ENCODE measurements around the gene LY6G5C.
A peak's percentile ranks its signal among the peaks of the same experiment; 100 is the strongest.

LY6G5C gene

DNA sequence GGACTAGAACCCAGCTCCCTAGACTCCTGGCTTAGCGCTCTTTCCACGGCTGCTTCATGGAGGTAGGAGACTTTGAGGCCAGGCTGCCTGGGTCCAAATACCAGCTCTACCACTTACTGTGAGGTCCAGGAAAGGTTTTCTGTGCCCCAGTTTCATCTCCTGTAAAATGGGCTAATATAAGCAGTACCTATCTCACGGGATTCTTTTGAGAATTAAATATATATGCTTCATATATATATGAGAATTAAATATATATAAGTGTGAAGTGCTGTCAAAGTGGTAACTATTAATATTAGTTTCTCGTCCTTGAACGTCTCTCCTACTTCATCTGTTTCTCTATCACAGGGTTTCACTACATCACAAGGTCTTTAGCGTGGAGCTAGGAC lies 10.2 kb upstream of the LY6G5C start:
- no peak for DNase-seq (ENCODE audit: low read depth in 2 of 2)

DNA sequence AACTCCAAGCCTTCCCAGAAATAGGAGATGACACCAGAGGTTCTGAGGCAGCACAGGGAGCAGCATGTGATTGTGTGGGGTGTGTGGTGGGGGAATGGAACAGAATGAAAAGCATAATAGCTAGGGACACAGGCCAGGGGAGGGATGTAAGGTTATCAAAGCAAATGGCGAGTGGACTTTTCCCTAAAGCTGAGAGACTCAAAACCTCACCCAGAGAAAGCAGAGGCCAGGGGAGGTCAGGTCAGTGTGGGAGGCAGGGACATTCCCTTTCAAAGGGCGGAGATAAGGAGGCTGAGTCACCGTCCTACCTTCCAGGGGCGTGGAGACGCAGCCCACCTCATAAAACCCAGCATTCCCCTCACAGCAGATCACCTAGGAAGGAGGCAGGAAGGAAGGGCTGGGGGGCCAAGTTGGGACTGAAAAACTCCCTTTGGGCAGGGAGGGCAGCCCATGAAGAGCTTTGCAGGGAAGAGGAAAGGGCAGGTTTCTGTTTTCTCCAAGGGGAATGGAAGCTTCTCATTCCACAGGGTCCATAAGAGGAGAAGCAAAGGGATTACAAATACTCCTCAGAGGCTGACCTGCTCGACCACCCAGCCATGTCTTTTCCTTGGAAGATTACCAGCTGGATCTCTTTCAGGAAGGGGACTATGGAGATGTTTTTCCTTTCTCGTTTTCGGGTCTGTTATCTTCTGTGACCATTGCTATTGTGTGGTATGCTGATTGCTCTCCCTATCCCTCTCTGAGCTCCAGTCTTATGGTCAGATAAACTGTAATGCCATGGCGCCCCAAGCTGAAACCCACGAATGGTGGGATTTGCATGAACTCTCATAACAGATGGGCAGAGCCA lies 9.6 kb upstream of the LY6G5C start:
- DNase-seq (ENCODE audit: low read depth in 2 of 2): no peak

DNA sequence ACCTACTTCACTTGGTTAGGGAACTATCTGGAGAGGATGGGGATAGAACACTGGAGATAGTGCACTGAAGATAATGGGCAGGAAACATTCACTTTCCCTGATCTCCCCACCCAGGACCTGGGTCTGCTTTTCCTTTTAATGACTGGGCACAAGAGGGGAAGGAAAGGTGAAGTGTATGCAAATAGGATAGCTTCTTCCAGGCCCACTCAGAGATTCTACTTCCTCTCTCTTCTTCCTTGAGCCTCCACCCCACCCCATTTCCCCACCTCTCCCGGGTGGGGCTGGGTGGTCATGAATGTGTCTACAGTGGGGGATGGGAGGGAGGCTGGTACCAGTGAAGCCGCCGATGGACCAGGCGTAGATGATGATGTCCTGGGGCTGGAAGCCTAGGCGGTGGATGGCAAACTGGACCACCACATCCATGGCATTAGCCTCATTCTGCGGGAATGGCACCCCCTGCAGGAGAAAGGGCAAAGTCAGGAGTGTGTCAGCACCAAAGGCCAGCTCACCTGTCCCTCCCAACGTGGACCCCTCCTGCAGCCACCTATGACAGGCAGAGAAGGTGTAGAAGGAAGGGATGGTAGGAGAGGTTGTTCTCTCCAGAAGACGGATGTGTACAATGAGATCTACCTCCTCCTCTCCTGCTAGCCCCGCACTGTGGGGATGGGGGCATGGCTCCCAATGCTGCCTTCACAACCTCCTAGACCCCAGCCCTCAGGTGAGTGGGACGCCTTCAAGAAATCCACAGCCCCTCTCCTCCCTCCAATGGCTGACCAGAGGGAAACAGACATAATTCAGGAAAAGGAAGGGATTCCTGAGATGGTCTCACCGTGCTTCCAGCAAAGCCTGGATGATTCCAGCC lies 8.6 kb upstream of the LY6G5C start:
- DNase-seq (ENCODE audit: low read depth in 2 of 2): no peak

DNA sequence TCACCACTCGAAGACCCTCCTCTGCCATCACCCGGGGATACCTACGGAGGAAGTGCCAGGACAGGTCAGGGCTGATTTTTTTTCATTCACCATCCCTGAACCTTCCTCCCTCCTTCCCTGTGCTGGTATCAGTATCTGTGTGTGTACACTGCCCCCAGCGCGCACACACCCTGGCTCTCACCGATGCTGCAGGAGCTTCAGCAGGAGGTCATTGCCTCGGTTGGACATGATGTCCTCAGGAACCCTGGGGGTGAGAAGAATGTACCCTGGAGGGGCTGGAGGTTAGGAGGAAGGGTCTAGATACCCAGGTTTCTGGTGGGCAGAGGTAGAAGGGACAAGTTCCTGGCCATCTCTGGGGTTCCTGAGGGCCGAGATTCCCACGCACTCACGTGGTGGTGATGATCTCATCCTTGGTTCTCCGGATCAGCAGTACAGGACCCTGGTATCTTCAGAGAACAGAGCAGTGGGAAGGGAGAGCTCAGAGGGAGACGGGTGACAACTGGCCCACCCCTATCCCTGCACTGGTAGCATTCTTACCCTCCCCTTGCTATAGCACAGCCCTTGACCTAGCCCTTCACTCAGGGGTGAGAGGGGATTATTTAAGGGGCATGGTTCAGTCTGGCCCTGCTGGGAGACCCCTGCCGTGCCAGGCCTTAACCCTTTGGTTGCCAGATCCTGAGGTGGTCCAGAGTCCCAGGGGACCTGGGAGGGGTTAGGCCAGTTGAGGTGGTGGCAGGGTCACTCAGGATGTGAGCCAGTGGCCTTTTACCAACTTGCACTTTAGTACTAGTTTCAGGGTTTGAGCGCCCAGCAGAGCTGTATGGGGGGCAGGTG lies 7.2 kb upstream of the LY6G5C start:
- no peak for DNase-seq (ENCODE audit: low read depth in 2 of 2)

DNA sequence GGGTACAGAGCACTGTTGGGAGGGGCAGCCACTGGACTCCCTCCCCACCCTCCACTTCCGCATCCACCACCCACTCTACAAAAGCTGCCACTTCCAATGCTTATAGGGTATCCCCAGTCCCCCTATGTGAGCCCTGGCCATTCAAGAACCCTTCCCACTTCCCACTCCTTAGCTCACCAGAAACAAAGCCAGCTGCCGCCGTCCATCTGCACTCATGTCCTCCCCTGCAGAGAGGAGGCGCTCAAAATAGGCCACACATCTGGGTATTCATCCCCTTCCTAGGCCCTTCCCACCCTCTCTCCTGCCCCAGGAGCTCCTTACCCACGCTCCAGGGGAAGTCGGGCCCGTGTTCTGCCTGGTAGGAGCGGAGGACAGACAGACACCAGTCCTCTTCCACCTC lies 6.5 kb upstream of the LY6G5C start:
- no peak for DNase-seq (ENCODE audit: low read depth in 2 of 2)

DNA sequence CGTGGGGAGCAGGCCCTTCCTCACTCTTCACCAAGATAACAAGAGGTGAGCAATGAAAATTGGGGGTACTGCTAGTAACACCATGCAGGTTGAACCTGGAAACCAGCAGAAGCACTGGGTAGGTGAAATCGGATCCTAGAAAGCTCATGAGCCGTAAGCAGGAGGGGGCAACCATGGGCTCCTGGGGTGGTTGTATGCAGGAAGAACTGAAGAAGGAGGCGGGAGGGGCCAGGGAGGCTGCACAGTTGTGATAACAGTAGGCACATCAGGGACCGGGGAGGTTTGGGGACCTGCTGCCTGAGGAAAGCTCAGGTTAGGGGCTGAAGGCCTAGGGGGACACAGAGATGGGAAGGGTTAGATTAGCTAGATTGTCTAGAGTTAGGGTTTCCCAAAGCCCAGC lies 5.6 kb upstream of the LY6G5C start:
- DNase-seq (ENCODE audit: low read depth in 2 of 2): no peak

DNA sequence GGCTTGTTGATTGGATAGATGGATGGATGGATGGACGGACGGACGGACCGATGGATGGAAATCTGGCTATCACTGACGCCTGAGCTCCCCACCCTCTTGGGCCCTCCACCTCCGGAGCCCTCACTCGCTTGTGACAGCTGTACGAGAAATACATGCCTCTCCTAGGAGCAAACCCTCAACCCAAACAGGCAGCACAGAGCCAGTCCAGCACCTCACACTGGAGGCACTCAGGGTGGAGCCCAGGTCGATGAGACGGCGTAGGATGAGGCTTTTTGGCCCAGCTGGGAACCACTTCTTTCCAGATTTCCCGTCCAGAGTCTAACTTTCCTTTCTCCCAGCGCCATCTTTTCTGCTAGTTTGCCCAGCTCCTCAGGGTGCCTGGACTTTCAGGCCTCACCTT lies 2.7 kb upstream of the LY6G5C start:
- DNase-seq (ENCODE audit: low read depth in 2 of 2): no peak

DNA sequence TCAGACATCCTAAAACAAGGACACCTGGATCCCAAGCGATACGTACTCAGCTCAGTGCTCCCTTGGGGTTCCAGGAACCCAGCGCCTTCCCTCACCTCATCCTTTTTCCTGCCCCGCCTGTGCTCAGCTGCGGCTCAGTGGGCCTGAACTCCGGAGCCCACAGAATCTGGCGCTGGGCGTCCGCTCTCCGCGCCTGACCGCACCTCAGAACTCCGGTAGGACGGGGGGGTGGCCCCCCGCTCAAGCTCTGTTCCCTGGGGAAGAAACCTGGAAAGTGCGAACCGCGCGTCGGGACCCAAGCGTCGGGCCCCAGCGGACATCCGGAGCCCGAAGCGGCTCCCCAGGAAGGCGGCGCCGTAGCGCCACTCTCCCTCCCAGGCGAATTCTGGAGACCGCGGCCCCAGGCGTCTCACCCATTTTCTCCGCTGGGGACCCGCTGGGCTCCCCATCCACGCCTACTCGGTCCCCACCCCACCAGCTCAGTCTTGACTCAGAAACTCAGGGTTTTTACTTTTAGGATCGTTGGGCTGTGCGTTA lies 336 bp upstream of the LY6G5C start:
- peak in 1 of 2 donors; percentile 17 for DNase-seq (ENCODE audit: low read depth in 2 of 2)

DNA sequence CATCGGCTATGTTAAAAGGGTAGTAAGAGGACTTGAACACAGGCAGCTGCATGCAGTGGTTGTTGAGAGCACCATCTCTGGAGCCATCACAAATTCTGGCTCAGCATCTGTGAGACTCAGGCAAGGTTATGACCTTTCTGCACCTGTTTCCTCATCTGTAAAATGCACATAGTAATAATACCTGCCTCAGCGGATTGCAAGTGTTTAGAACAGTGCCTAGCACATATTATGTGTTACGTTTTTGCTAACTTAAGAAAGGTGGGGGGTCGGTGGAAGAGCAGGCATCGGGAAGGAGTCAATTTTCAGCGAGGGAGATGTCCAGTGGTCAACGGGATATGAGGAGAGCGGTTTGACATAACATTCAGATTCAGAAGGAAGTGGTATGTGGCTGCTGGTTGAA lies 2.9 kb downstream of the LY6G5C start:
- DNase-seq (ENCODE audit: low read depth in 2 of 2): no peak

DNA sequence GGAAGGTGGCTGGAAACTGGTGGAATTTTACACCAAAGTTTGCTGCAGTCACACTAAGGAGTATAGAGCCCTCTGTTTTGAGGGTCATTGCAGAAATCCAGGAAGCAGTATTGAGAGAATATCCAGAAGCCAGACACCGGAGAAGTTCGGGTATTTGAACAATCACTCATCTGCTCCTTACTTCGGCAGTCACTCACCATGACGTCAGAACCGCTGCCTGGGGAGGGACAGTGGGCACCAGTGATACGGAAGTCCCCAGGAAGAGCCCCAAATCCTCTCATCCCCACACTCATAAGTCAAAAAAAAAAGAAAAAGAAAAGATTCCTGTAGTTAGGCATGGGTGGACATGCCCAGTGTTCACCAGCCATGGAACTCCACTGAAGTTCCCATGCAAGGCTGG lies 4.0 kb downstream of the LY6G5C start:
- DNase-seq (ENCODE audit: low read depth in 2 of 2): no peak

DNA sequence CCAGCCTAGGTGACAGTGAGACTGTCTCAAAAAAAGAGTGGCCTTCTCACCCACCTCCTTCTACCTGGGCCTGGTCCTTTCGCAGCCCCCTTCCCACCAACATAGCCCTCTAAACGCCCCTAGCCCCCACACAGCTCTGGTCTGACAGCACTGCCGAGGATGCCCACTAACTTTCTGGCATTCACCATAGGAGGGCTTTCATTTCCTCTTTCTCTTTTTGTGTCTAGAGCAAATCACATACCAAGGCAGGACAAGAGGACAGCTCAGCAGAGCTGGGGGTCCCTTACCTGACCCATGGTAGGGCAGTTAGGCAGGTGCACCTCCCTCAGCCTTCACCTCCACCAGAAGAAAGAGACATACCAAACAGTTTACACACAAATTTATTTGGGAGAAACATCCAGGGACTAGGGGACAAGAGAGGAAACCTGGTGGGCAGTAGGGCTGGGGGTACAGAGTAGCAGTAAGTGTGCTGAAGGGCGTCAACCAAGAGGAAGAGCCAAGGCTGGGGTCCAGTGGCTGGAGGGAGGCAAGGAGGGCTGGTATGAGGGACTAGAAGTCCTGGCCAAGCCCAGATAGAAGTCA lies 4.5 kb downstream of the LY6G5C start:
- DNase-seq (ENCODE audit: low read depth in 2 of 2): no peak

DNA sequence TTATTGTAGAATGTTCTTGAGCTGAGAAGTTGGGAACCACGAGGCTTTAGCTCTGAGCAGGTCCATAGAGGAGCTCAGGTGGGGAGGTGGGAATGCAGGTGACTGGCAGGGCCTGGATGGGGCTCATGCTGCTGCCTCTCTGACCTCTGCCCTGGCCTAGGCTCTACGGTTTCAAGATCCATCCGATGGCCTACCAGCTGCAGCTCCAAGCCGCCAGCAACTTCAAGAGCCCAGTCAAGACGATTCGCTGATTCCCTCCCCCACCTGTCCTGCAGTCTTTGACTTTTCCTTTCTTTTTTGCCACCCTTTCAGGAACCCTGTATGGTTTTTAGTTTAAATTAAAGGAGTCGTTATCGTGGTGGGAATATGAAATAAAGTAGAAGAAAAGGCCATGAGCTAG lies 11.2 kb downstream of the LY6G5C start, which contains the start of gene LY6G5B:
LY6G5B (plus strand) TSS at position 301 of the 400 bp plus-strand sequence. CDS start 975 bp downstream, outside the sequence.
- DNase-seq (ENCODE audit: low read depth in 2 of 2): no peak

DNA sequence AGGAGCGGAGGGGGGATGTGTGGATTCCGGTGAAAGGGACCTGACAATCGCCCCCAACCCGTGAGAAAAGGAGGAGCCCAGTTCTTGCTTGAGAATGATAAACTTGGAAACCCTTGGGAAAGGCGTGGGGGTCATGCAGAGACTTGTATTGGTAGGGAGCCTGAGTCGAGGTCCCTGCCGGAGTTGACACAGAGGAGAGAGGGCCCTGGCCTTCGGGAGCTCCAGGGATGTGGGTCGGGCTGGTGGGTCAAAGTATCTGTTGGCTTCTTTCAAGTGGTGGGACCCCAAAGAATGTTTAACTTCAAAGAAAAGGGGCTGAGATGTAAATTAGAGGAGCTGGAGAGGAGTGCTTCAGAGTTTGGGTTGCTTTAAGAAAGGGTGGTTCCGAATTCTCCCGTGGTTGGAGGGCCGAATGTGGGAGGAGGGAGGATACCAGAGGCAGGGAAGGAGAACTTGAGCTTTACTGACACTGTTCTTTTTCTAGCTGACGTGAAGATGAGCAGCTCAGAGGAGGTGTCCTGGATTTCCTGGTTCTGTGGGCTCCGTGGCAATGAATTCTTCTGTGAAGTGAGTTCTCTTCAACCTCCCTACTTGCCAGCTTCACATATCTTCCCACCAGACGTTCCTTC lies 14.4 kb downstream of the LY6G5C start:
- DNase-seq (ENCODE audit: low read depth in 2 of 2): no peak

DNA sequence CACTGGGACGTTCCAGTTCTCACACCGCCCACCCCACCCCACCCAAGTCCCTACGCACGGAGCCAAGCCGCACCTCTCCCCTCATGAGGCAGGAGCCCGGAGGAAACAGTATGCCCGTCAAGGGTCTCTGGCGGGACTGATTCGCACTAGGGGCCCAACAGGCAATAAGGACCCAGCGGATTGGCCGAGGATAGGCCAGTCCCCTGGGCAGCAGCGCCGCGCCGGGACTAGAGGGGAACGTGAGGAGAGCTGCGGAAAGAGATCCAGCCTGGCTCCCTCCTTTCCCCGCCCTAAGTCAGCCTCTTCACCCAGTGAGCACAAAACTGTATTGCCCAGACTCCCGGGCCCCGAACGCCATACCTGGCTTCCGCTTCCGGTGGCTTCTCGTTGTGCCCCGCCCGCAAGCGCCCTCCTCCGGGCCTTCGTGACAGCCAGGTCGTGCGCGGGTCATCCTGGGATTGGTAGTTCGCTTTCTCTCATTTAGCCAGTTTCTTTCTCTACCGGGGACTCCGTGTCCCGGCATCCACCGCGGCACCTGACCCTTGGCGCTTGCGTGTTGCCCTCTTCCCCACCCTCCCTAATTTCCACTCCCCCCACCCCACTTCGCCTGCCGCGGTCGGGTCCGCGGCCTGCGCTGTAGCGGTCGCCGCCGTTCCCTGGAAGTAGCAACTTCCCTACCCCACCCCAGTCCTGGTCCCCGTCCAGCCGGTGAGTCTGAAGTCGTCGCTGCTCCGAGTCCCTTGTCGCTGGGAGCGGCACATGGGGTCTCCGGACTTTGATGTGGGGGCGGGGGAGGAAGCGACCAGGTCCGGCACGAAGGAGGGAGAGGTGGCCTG lies 15.1 kb downstream of the LY6G5C start, which contains the start of gene CSNK2B:
CSNK2B (plus strand) TSS at position 580 of the 836 bp plus-strand sequence. CDS start 752 bp downstream, outside the sequence.
- peak; percentile 95 to 98 for DNase-seq (ENCODE audit: low read depth in 2 of 2)

DNA sequence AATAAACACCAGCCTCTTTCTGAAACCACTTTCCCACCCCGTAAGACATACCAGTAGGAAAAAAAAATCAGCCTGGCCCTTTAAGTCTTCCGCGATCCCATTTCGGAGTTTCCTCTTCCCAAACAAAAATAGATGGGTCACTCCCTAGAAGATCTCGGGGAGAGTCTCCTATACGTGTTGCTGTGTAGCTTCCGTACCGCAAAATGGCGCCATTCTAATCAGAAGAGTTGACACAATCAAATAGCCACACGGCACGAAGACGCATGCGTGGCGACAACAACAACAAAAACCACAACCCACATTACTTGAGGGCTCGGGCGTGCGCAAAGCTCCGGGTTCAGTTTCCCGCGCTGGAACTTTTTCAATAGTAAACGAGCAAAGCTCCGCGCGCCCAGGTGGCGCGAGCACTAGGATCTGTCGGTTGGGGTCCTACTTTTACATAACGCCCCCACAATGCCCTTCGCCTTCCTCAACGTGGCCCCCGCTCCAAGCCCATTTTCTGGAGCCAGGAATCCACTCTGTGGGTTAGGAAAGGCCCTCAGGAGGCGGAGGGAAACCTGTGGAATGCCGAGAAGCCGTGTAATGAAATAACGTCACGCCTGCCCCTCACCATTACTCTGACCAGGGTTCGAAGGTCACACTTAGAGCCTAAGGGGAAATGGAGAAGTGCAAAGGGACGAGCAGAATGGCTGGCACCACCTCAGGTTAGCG lies 15.9 kb downstream of the LY6G5C start, which contains the start of gene GPANK1:
GPANK1 (minus strand) TSS at position 208 of the 711 bp plus-strand sequence. CDS start 519 bp downstream, outside the sequence.
- DNase-seq (ENCODE audit: low read depth in 2 of 2): peak; percentile 72 to 81

DNA sequence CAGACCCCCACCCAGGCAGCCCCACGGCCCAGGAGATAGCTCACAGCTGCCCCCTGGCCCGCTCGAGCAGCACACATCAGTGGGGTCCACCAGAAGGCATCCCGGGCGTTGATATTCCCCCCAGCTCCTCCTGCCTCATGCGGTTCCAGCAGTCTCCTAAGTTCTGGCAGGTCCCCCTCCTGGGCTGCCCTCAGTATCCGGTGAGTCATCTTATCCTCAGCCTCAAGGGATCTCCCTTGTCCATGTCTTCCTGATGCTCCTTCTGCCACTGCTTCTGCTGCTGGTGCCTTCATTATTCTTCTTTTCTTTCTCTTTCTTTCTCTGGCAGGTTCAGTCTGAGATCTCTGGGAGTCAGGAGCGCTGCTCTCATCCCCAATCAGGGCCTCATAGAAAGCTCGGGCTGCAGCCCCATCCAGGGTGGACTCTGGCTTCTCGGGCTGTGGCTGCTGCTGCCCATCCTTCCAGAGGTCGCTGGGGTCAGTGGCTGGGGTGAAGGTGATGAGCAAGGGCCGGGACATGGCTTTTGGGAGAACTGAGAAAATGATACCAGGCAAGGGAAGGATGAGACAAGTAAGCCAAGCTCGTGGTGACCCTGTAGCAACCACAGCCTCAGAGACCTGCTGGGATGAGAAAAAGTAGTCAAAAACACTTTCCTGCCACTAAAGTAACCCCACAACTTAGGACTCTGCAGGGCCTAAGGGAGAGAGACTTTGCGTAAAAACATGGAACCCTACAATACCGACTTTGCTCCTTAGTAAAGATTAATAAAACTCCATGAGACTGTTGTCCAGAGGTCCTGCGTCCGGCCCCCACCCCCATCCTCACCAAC lies 16.7 kb downstream of the LY6G5C start:
- no peak for DNase-seq (ENCODE audit: low read depth in 2 of 2)

DNA sequence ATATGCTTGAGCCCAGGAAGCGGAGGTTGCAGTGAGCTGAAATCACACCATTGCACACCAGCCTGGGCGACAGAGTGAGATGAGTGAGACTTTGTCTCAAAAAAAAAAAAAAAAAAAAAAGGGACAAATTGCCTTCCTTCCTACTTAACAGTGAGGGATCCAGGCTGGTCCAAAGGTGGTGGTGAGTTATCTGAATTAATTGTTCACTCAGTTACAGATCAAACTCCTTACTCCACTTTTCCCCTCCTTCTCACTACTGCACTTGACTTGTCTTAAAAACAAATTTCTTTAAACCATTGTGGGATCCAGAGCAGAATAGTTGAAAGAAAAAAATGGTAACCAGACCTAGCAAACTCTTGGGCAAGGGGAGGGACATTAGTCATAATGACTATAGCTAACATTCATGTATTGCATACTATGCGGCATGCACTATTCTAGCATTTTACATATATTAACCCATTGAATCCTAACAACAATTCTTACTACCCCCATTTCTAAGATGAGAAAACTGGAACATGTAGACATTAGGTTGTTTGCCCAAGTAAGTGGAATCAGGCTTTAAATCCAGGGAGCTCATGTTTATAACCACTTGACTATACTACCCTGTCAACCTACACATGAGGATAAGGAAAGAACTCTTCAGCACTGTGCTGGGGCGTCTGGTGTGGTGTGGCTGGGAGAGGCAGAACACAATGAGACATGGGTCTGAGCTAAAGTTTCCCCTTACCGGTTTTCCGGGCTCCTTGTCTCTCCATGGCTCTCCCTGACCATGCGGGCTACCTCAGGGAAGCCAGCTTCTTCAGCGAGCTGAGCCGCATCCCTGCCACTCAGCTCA lies 17.5 kb downstream of the LY6G5C start:
- no peak for DNase-seq (ENCODE audit: low read depth in 2 of 2)

Data from stimulated activated CD8-positive, alpha-beta memory T cell treated with anti-CD3 and anti-CD28 coated beads, Interleukin-15, amount 100 ng/mL, for 4 hours (primary cell).